Ovary (tissue), 1 donor: Measurements from ENCODE around the gene CASP7.

Experiments used
- EP300 ChIP-seq: sonication (generic); formaldehyde crosslinking; IDR thresholded peaks from one replicate; pipeline ENCODE4 v1.6.1; 2017; ENCODE audit warnings: antibody characterized with exemption
- POLR2A ChIP-seq: fragments of 450-650 bp; IDR thresholded peaks from one replicate; pipeline ENCODE4 v1.6.1; 2017; ENCODE audit warnings: antibody characterized with exemption, mild to moderate bottlenecking, moderate library complexity

DNA sequence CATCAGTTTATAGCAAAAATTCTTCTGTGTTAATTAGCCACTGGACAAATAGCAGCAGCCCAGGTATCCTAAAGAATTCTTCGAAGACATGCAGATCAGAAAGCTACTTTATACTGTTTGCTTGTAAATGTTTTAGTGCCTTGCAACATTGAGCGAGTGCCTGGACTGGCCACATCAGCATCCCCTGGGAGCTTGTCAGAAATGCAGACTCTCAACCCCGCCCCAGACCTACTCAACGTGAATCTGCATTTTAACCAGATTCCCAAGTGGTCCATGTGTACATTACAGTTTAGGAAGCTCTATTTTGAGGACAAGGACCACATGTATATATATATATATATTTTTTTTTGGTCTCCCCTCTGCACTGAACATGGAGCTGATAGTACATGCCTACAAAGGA lies 53.3 kb downstream of the CASP7 start:
- no peak for TF ChIP-seq POLR2A
- TF ChIP-seq EP300 = no peak
